Measurements from ENCODE around the gene SCGB3A1.

SCGB3A1 gene

GRCh38 chr5:180636016-180636402 lies 44.7 kb upstream of the SCGB3A1 start:
- TF ChIP-seq CTCF (IDR thresholded peaks at IDR 0.05; ENCODE audit: low read depth, low read length, missing control alignments): no peak
- no peak overlapping the region for H3K4me3 ChIP-seq (ENCODE audit: low read depth, low read length)
- no peak for DNase-seq (ENCODE audit: low read depth)

- TF ChIP-seq CTCF (IDR thresholded peaks at IDR 0.05; ENCODE audit: low read depth, low read length, missing control alignments): no peak
- H3K4me3 ChIP-seq (ENCODE audit: low read depth, low read length): no peak overlapping the region
- DNase-seq (ENCODE audit: low read depth): no peak
Measured at GRCh38 chr5:180633283-180634177, 42.2 kb upstream of the SCGB3A1 start.

GRCh38 chr5:180632768-180633167 lies 41.5 kb upstream of the SCGB3A1 start:
- no peak for DNase-seq (ENCODE audit: low read depth)
- no peak for TF ChIP-seq CTCF (IDR thresholded peaks at IDR 0.05; ENCODE audit: low read depth, low read length, missing control alignments)

GRCh38 chr5:180631549-180632383 lies 40.5 kb upstream of the SCGB3A1 start:
- no peak for DNase-seq (ENCODE audit: low read depth)
- no peak overlapping the region for H3K4me3 ChIP-seq (ENCODE audit: low read depth, low read length)
- no peak for TF ChIP-seq CTCF (IDR thresholded peaks at IDR 0.05; ENCODE audit: low read depth, low read length, missing control alignments)

More at GRCh38 chr5:180632768-180633167, 41.5 kb upstream of the SCGB3A1 start:
- no peak overlapping the region for H3K4me3 ChIP-seq (ENCODE audit: low read depth, low read length)

GRCh38 chr5:180630426-180630825 lies 39.1 kb upstream of the SCGB3A1 start:
- no peak overlapping the region for H3K4me3 ChIP-seq (ENCODE audit: low read depth, low read length)
- no peak for DNase-seq (ENCODE audit: low read depth)
- no peak for TF ChIP-seq CTCF (IDR thresholded peaks at IDR 0.05; ENCODE audit: low read depth, low read length, missing control alignments)

GRCh38 chr5:180629831-180630382 lies 38.6 kb upstream of the SCGB3A1 start:
- no peak for TF ChIP-seq CTCF (IDR thresholded peaks at IDR 0.05; ENCODE audit: low read depth, low read length, missing control alignments)
- no peak for DNase-seq (ENCODE audit: low read depth)
- H3K4me3 ChIP-seq (ENCODE audit: low read depth, low read length): no peak overlapping the region

Measured in GM12864 (cell line).